Ammon's horn (tissue), 1 donor: ENCODE data around the gene ZNF319.

Experiments
- DNase-seq: peaks from one replicate; pipeline ENCODE4 v3.0.0-alpha.2; 2016; ENCODE audit warnings: low spot score

The ZNF319 gene

GRCh38 chr16:57956270-57956808 is 44.1 kb downstream of the ZNF319 start:
- no peak for DNase-seq

- no peak for DNase-seq
These were observed 44.8 kb downstream of the ZNF319 start for GRCh38 chr16:57955572-57956188.

- DNase-seq, result no peak
These were observed 46.6 kb downstream of the ZNF319 start for GRCh38 chr16:57953857-57954256.

GRCh38 chr16:57952909-57953308 is 47.6 kb downstream of the ZNF319 start:
- no peak for DNase-seq

- no peak for DNase-seq
These were observed 49.1 kb downstream of the ZNF319 start for GRCh38 chr16:57951204-57951960.

- DNase-seq, result peak; percentile 37
These were observed 50.1 kb downstream of the ZNF319 start for GRCh38 chr16:57950382-57950781.

- no peak for DNase-seq
These were observed 50.8 kb downstream of the ZNF319 start for GRCh38 chr16:57949595-57950238.

- no peak for DNase-seq
These were observed 51.5 kb downstream of the ZNF319 start for GRCh38 chr16:57949013-57949412.

- no peak for DNase-seq
These were observed 52.4 kb downstream of the ZNF319 start for GRCh38 chr16:57948027-57948426.

GRCh38 chr16:57947261-57947660 is 53.2 kb downstream of the ZNF319 start:
- DNase-seq, result no peak

- peak; percentile 43 for DNase-seq
These were observed 54.2 kb downstream of the ZNF319 start for GRCh38 chr16:57946181-57946801.

GRCh38 chr16:57945740-57946138 is 54.7 kb downstream of the ZNF319 start:
- peak; percentile 31 for DNase-seq

GRCh38 chr16:57944970-57945739 is 55.3 kb downstream of the ZNF319 start:
- no peak for DNase-seq
